NCI-H1694 (cell line): ENCODE measurements around the gene MARVELD3.
"Not testable (repeated sequence)": the region's sequence is repeated elsewhere in the genome, so short reads cannot be mapped to it uniquely, and the experiment has no call there.

Experiments used
- DNase-seq: peaks from one replicate; lab custom pipeline; 2025; lab: John Stamatoyannopoulos, UW

MARVELD3 gene

DNA sequence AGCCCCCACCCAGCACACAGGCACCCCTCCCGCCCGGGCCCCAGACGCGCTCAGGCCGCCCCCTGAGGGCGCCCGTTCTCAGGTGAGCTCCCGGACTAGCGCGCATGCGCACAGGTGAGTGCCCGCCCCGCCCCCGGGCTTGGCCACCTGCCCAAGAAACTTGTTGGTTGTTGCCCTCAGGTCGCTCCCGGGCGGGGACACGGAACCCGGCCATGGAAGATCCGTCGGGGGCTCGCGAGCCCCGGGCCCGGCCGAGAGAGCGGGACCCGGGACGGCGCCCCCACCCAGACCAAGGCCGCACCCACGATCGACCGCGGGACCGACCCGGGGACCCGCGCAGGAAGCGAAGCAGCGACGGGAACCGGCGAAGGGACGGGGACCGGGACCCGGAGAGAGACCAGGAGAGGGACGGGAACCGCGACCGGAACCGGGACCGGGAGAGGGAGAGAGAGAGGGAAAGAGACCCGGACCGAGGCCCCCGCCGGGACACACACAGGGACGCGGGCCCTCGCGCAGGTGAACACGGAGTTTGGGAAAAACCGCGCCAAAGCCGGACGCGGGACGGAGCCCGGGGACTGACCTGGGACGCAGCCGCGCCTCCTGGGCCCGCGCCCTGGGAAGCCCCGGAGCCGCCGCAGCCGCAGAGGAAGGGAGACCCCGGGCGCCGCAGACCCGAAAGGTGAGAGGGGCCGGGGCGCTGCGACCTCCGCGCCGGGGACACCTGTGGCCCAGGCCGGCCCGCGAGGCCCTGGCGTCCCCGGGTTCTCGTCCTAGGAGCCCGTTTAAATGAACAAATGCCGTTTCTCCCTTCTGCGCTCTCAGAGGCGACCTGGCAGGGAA lies at the start of gene MARVELD3:
Gene MARVELD3 (plus strand): TSS at position 167 of the 840 bp plus-strand sequence. CDS start 46 bp downstream, at position 213.
- no peak for DNase-seq

- DNase-seq = no peak
Observed at GRCh38 chr16:71576971-71577370, 49.0 kb upstream of the MARVELD3 start, which contains the start of gene TAT. TSS of gene TAT (minus strand) at chr16:71577092. CDS start at chr16:71576415, 677 bp downstream.

- DNase-seq = not testable (repeated sequence)
Observed at GRCh38 chr16:71582553-71582848, 43.5 kb upstream of the MARVELD3 start.

GRCh38 chr16:71584543-71585317 lies 41.3 kb upstream of the MARVELD3 start:
- DNase-seq = no peak

GRCh38 chr16:71585318-71585703 lies 40.7 kb upstream of the MARVELD3 start:
- no peak for DNase-seq

GRCh38 chr16:71589334-71589733 lies 36.6 kb upstream of the MARVELD3 start:
- not testable (repeated sequence) for DNase-seq

- DNase-seq = not testable (repeated sequence)
Observed at GRCh38 chr16:71590071-71590470, 35.9 kb upstream of the MARVELD3 start.

- DNase-seq = no peak
Observed at GRCh38 chr16:71590584-71590983, 35.4 kb upstream of the MARVELD3 start.

DNA sequence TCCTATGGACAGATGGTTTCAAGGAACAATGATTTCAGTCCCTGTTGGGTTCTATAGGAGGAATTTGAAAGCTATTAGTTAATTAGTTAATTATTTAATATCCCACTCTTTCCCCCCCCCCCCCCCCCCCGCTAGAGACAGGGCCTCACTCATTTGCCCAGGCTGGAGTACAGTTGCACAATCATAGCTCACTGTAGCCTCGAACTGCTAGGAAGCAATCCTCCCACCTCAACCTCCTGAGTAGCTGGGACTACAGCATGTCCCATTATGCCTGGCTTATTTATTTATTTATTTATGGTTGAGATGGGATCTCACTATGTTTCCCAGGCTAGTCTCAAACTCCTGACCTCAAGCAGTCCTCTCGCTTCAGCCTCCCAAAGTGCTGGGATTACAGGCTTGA lies 34.1 kb upstream of the MARVELD3 start:
- no peak for DNase-seq

DNA sequence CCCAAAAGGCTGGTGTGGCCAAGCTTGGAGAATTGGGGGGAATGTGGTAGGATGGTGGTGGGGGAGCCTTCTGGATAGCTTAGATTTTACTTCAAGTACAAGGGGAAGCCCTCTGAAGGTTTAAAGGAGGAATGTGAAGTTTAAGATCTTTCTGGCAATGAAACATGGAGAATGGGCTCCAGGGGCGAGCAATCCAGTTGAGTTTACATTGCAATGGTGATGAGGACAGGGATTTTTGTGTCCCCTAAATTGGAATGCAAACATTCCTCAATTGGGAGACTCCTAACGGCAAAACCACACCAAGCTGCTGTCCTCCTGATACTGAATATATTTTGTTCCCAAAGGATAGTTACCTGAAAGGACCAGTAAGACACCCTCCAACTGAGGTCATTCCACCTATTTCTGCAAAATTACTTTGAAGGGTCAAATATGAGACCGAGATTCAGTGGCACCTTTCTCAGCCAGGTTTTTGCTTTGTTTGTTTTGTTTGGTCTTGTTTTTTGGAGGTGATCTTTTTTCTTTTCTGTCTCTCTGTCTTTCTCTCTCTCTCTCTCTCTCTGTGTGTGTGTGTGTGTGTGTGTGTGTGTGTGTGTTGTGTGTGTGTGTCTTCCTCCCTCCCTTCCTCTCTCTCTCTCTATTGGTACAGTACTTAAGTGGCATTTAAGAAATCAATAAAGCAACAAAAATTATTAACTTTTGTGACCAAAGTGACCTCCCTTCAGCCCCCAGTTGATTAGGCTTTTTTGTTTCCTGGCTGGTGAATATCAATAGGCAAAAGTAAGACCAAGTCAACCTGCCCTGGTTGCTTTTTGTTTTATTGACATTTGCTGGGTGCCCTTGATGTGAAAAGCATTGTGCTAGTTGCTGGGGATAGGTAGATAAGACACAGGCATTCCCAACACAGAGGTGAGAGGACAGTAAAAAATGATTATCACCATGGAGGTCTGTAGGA lies 32.7 kb upstream of the MARVELD3 start:
- no peak for DNase-seq

GRCh38 chr16:71594000-71594646 lies 31.9 kb upstream of the MARVELD3 start:
- no peak for DNase-seq

GRCh38 chr16:71595340-71595826 lies 30.6 kb upstream of the MARVELD3 start:
- DNase-seq = not testable (repeated sequence)

DNA sequence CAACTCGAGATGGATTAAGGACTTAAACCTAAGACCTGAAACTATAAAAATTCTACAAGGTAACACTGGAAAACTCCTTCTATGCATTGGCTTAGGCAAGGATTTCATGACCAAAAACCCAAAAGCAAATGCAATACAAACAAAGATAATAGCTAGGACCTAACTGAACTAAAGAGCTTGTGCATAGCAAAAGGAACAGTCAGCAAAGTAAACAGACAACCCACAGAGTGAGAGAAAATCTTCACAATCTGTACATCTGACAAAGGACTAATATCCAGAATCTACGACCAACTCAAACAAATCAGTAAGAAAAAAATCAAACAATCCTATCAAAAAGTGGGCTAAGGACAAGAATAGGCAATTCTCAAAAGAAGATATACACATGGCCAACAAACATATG lies 27.6 kb upstream of the MARVELD3 start:
- DNase-seq = not testable (repeated sequence)

GRCh38 chr16:71600822-71601221 lies 25.2 kb upstream of the MARVELD3 start:
- no peak for DNase-seq

DNA sequence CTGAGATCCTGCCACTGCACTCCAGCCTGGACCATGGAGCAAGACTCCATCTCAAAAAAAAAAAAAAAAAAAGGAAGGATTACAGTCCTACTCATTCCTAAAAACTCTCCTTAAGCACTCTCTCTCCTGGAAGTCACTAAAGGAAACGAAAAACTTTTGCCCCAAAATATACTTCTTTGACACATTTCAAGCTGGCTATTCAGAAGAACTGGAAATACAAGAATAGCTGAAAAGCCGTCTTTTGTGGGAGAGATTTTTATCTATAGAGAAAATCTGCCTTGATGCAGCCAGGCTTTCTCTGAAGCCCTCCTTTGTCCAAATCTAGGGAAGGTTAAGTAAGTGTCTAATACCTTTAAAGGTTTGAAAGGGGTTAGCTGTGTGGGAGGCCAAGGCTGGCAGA lies 16.9 kb upstream of the MARVELD3 start:
- no peak for DNase-seq

DNA sequence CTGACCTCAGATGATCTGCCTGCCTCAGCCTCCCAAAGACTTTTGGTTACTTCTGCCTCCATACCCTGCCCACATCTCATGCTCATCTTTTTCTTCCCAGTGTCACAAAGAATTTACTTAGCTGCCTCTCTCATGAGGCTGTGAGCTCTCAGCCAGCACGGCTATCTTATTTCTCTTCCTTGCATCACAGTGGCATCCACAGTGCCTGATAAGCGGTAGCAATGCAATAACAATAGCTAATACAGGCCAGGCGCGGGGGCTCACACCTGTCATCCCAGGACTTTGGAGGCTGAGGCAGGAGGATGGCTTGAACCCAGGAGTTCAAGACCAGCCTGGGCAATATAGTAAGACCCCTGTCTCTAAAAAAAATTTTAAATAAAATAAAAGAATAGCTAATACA lies 15.5 kb upstream of the MARVELD3 start:
- no peak for DNase-seq

GRCh38 chr16:71610936-71611871 lies 14.8 kb upstream of the MARVELD3 start:
- DNase-seq = peak; percentile 38

DNA sequence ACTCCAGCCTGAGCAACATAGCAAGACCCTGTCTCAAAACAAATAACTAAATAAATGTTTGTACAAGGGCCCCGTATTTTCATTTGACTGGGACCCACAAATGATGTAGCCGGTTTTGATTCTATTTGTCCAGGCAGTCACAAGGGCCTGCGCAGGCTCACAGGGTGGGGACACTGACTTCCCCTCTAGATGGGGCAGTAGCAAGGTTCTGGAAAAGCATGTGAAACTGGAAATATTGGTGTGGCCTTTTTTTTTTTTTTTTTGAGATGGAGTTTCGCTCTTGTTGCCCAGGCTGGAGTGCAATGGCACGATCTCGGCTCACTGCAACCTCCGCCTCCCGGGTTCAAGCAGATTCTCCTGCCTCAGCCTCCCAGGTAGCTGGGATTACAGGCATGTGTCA lies 11.0 kb upstream of the MARVELD3 start:
- DNase-seq = not testable (repeated sequence)

GRCh38 chr16:71618429-71618828 lies 7.6 kb upstream of the MARVELD3 start:
- DNase-seq = no peak

GRCh38 chr16:71622088-71622487 lies 3.9 kb upstream of the MARVELD3 start:
- no peak for DNase-seq
